Vagina (tissue), 2 donors: ENCODE data around the gene SPTSSB. TPM values are rescaled to one million over a fixed set of nuclear protein-coding genes. Genes with fewer than 3 reads are reported as not detected.

Experiments
- DNase-seq, 2 donors: peaks; one replicate each; pipeline ENCODE4 v3.0.0-alpha.2; 2017; ENCODE audit errors: extremely low spot score in 2 of 2
- H3K27ac ChIP-seq: fragments of 200-600 bp; sonication (generic); one replicate; pipeline ENCODE4 v1.5.1; 2019
- H3K27me3 ChIP-seq: fragments of 200-600 bp; sonication (generic); one replicate; pipeline ENCODE4 v1.5.1; 2019
- H3K36me3 ChIP-seq, 2 donors: fragments of 200-600 bp; sonication (generic); one replicate each; pipeline ENCODE4 v1.5.1; 2017 to 2019
- H3K4me1 ChIP-seq: fragments of 200-600 bp; sonication (generic); one replicate; pipeline ENCODE4 v1.5.1; 2019
- H3K4me3 ChIP-seq, 2 donors: fragments of 200-600 bp; sonication (generic); 1 replicate in 1 of 2; 2 replicates in 1 of 2; pipeline ENCODE4 v1.5.1; 2016 to 2019
- H3K9me3 ChIP-seq: fragments of 200-600 bp; sonication (generic); one replicate; pipeline ENCODE4 v1.5.1; 2019
- CTCF ChIP-seq, 3 experiments: fragments of 450-650 bp in 2 of 3; fragments of 200-600 bp in 1 of 3; sonication (generic) in 1 of 3; IDR thresholded peaks; one replicate each; pipeline ENCODE4 v1.5.1; 2017 to 2019; ENCODE audit warnings: antibody characterized with exemption in 3 of 3, mild to moderate bottlenecking in 2 of 3, moderate library complexity in 2 of 3
- POLR2A ChIP-seq, 2 donors: fragments of 450-650 bp; IDR thresholded peaks; one replicate each; pipeline ENCODE4 v1.6.1; 2017; ENCODE audit warnings: antibody characterized with exemption in 2 of 2, mild to moderate bottlenecking in 2 of 2, moderate library complexity in 2 of 2
- POLR2AphosphoS5 ChIP-seq, 2 donors: sonication (generic); formaldehyde crosslinking; IDR thresholded peaks; one replicate each; pipeline ENCODE4 v1.9.0; 2017; ENCODE audit warnings: antibody characterized with exemption in 2 of 2, mild to moderate bottlenecking in 2 of 2, low read depth in 1 of 2; ENCODE audit not compliant: insufficient read depth in 1 of 2
- intact Hi-C: fragments of 100-400 bp; cut with DNase I; formaldehyde crosslinking; loops from one replicate; pipeline ENCODE4 v1.15.1; 2023
- total RNA-seq: library from RNA; depleted of rRNA; stranded (reverse); fragments of >200 nt; gene quantifications from one replicate; pipeline ENCODE4 v1.2.3, GENCODE V29; 2016

Gene SPTSSB
- total RNA-seq, 1 donor from 2014 or later: 2.9 TPM

GRCh38 chr3:161372321-161373260, 1.3 kb upstream of the SPTSSB start:
- no peak for DNase-seq
- peaks cover 17% of the 10 kb centered on the region for H3K4me1 ChIP-seq
- H3K27ac ChIP-seq: peak overlapping the region; percentile 65
- intact Hi-C loops: no loop called here
- no peaks in the 10 kb centered on the region for H3K9me3 ChIP-seq
- no peaks in the 10 kb centered on the region for H3K36me3 ChIP-seq
- H3K27me3 ChIP-seq: no peaks in the 10 kb centered on the region
- no peak for TF ChIP-seq CTCF (IDR thresholded peaks at IDR 0.05)
- TF ChIP-seq POLR2A (IDR thresholded peaks at IDR 0.05): no peak
- no peak for TF ChIP-seq POLR2AphosphoS5 (IDR thresholded peaks at IDR 0.05; ENCODE audit: insufficient read depth in 1 of 2, low read depth in 1 of 2)
- peak overlapping the region; percentile 53 to 57 for H3K4me3 ChIP-seq

- DNase-seq: no peak
- peaks cover 17% of the 10 kb centered on the region for H3K4me1 ChIP-seq
Measured at GRCh38 chr3:161369531-161369930, 1.8 kb downstream of the SPTSSB start.

GRCh38 chr3:161366094-161366493, 5.2 kb downstream of the SPTSSB start:
- no peaks in the 10 kb centered on the region for H3K4me1 ChIP-seq
- H3K27me3 ChIP-seq: no peaks in the 10 kb centered on the region
- TF ChIP-seq CTCF (IDR thresholded peaks at IDR 0.05) (peak in 1 of 3 experiments; percentile 9), POLR2AphosphoS5 (IDR thresholded peaks at IDR 0.05; ENCODE audit: insufficient read depth in 1 of 2, low read depth in 1 of 2) (no peak)
- DNase-seq: no peak
- intact Hi-C loops: no loop called here
- H3K27ac ChIP-seq: no peak overlapping the region
- H3K9me3 ChIP-seq: no peaks in the 10 kb centered on the region
- no peaks in the 10 kb centered on the region for H3K36me3 ChIP-seq
- H3K4me3 ChIP-seq: no peak overlapping the region

More at GRCh38 chr3:161369531-161369930, 1.8 kb downstream of the SPTSSB start:
- Histone ChIP-seq H3K27ac (no peak overlapping the region), H3K4me3 (no peak overlapping the region), H3K36me3 (no peaks in the 10 kb centered on the region), H3K9me3 (no peaks in the 10 kb centered on the region), H3K27me3 (no peaks in the 10 kb centered on the region)
- intact Hi-C loops: no loop called here
- no peak for TF ChIP-seq POLR2AphosphoS5 (IDR thresholded peaks at IDR 0.05; ENCODE audit: insufficient read depth in 1 of 2, low read depth in 1 of 2)
- no peak for TF ChIP-seq CTCF (IDR thresholded peaks at IDR 0.05)

GRCh38 chr3:161358488-161358887, 12.8 kb downstream of the SPTSSB start:
- Histone ChIP-seq H3K27me3 (no peaks in the 10 kb centered on the region), H3K4me1 (no peaks in the 10 kb centered on the region), H3K4me3 (no peak overlapping the region), H3K9me3 (no peaks in the 10 kb centered on the region), H3K36me3 (no peaks in the 10 kb centered on the region), H3K27ac (no peak overlapping the region)
- TF ChIP-seq POLR2AphosphoS5 (IDR thresholded peaks at IDR 0.05; ENCODE audit: insufficient read depth in 1 of 2, low read depth in 1 of 2) (no peak), POLR2A (IDR thresholded peaks at IDR 0.05) (no peak), CTCF (IDR thresholded peaks at IDR 0.05) (no peak)
- intact Hi-C loops: no loop called here
- no peak for DNase-seq

GRCh38 chr3:161356287-161356686, 15.0 kb downstream of the SPTSSB start:
- DNase-seq: no peak
- Histone ChIP-seq H3K9me3 (no peaks in the 10 kb centered on the region), H3K36me3 (no peaks in the 10 kb centered on the region), H3K27ac (no peak overlapping the region), H3K27me3 (no peaks in the 10 kb centered on the region), H3K4me1 (no peaks in the 10 kb centered on the region), H3K4me3 (no peak overlapping the region)
- TF ChIP-seq POLR2A (IDR thresholded peaks at IDR 0.05) (no peak), CTCF (IDR thresholded peaks at IDR 0.05) (no peak), POLR2AphosphoS5 (IDR thresholded peaks at IDR 0.05; ENCODE audit: insufficient read depth in 1 of 2, low read depth in 1 of 2) (no peak)
- intact Hi-C loops: no loop called here
